Liver (tissue), 9 donors: ENCODE data around the gene FLT1. TPM values are rescaled to one million over a fixed set of nuclear protein-coding genes. Genes with fewer than 3 reads are reported as not detected.

Experiments used
- DNase-seq: peaks from one replicate; pipeline ENCODE4 v3.0.0-alpha.2; 2017; ENCODE audit warnings: low spot score
- H3K27ac ChIP-seq, 2 donors: one replicate each; pipeline ENCODE4 v1.7.0; 2013; ENCODE audit warnings: inconsistent platforms in 2 of 2, low read length in 2 of 2, control low read depth in 1 of 2, low read depth in 1 of 2, mild to moderate bottlenecking in 1 of 2
- H3K27me3 ChIP-seq, 4 donors: one replicate each; pipeline versions ENCODE4 v1.6.1 to v1.7.0; 2013; ENCODE audit warnings: low read length in 3 of 4, inconsistent platforms in 1 of 4, mild to moderate bottlenecking in 1 of 4, moderate library complexity in 1 of 4; ENCODE audit not compliant: control insufficient read depth in 4 of 4, insufficient read depth in 4 of 4
- H3K36me3 ChIP-seq, 4 donors: one replicate each; pipeline versions ENCODE4 v1.6.1 to v1.7.0; 2013; ENCODE audit warnings: low read length in 3 of 4, mild to moderate bottlenecking in 3 of 4, low read depth in 1 of 4, moderate library complexity in 1 of 4; ENCODE audit not compliant: control insufficient read depth in 4 of 4, insufficient read depth in 3 of 4
- H3K4me1 ChIP-seq, 4 donors: one replicate each; pipeline versions ENCODE4 v1.6.1 to v1.7.0; 2013; ENCODE audit warnings: low read length in 3 of 4, mild to moderate bottlenecking in 3 of 4, moderate library complexity in 1 of 4; ENCODE audit not compliant: control insufficient read depth in 4 of 4, insufficient read depth in 4 of 4
- H3K4me3 ChIP-seq, 3 donors: one replicate each; pipeline versions ENCODE4 v1.6.1 to v1.7.0; 2013; ENCODE audit warnings: low read length in 3 of 3, control low read depth in 1 of 3, low read depth in 1 of 3, mild to moderate bottlenecking in 1 of 3
- H3K9ac ChIP-seq, 2 donors: one replicate each; pipeline ENCODE4 v1.7.0; 2013; ENCODE audit warnings: low read length in 2 of 2, mild to moderate bottlenecking in 2 of 2, moderate library complexity in 2 of 2, control low read depth in 1 of 2, low read depth in 1 of 2
- H3K9me3 ChIP-seq, 4 donors: one replicate each; pipeline versions ENCODE4 v1.6.1 to v1.7.0; 2013; ENCODE audit warnings: low read length in 3 of 4; ENCODE audit not compliant: control insufficient read depth in 4 of 4
- ATF3 ChIP-seq: IDR thresholded peaks from 2 replicates; pipeline ENCODE4 v1.6.1; 2016; ENCODE audit warnings: antibody characterized with exemption
- CTCF ChIP-seq: fragments of 150-350 bp; IDR thresholded peaks from 2 replicates; pipeline ENCODE4 v1.5.1; 2017; ENCODE audit warnings: improper control_type of control experiment, low read depth, low read length; ENCODE audit not compliant: missing input control
- EGR1 ChIP-seq, 2 donors: IDR thresholded peaks; 2 replicates each; pipeline ENCODE4 v1.6.1; 2016 to 2018; ENCODE audit warnings: antibody characterized with exemption in 2 of 2, low read depth in 2 of 2
- FOXA1 ChIP-seq: IDR thresholded peaks from 2 replicates; pipeline ENCODE4 v1.6.1; 2016; ENCODE audit warnings: antibody characterized with exemption
- FOXA2 ChIP-seq: IDR thresholded peaks from 2 replicates; pipeline ENCODE4 v1.6.1; 2016; ENCODE audit warnings: antibody characterized with exemption
- GABPA ChIP-seq, 2 donors: IDR thresholded peaks in 1 of 2; conservative IDR thresholded peaks in 1 of 2; 2 replicates each; pipeline ENCODE4 v1.6.1; 2016; ENCODE audit warnings: antibody characterized with exemption in 2 of 2, mild to moderate bottlenecking in 1 of 2, moderate library complexity in 1 of 2
- HNF4A ChIP-seq, 2 donors: conservative IDR thresholded peaks; 2 replicates each; pipeline ENCODE4 v1.6.1; 2016; ENCODE audit warnings: antibody characterized with exemption in 2 of 2, mild to moderate bottlenecking in 2 of 2
- HNF4G ChIP-seq: IDR thresholded peaks from 2 replicates; pipeline ENCODE4 v1.6.1; 2016; ENCODE audit warnings: antibody characterized with exemption
- JUND ChIP-seq, 2 donors: IDR thresholded peaks; 2 replicates each; pipeline ENCODE4 v1.6.1; 2016; ENCODE audit warnings: antibody characterized with exemption in 2 of 2
- MAX ChIP-seq: IDR thresholded peaks from 2 replicates; pipeline ENCODE4 v1.6.1; 2016; ENCODE audit warnings: antibody characterized with exemption
- NR2F2 ChIP-seq: IDR thresholded peaks from 2 replicates; pipeline ENCODE4 v1.6.1; 2016; ENCODE audit warnings: antibody characterized with exemption
- RAD21 ChIP-seq, 2 donors: IDR thresholded peaks; 2 replicates each; pipeline ENCODE4 v1.6.1; 2016; ENCODE audit warnings: antibody characterized with exemption in 2 of 2, mild to moderate bottlenecking in 2 of 2
- REST ChIP-seq: IDR thresholded peaks from 2 replicates; pipeline ENCODE4 v1.6.1; 2016; ENCODE audit warnings: antibody characterized with exemption, mild to moderate bottlenecking
- RXRA ChIP-seq, 2 donors: IDR thresholded peaks; 2 replicates each; pipeline ENCODE4 v1.6.1; 2017 to 2018; ENCODE audit warnings: antibody characterized with exemption in 2 of 2, mild to moderate bottlenecking in 1 of 2
- SP1 ChIP-seq: IDR thresholded peaks from 2 replicates; pipeline ENCODE4 v1.6.1; 2018; ENCODE audit warnings: antibody characterized with exemption, mild to moderate bottlenecking
- TAF1 ChIP-seq: conservative IDR thresholded peaks from 2 replicates; pipeline ENCODE4 v1.6.1; 2016; ENCODE audit warnings: antibody characterized with exemption, mild to moderate bottlenecking
- YY1 ChIP-seq: IDR thresholded peaks from 2 replicates; pipeline ENCODE4 v1.6.1; 2016; ENCODE audit warnings: antibody characterized with exemption, mild to moderate bottlenecking
- ZBTB33 ChIP-seq: IDR thresholded peaks from 2 replicates; pipeline ENCODE4 v1.6.1; 2016; ENCODE audit warnings: antibody characterized with exemption
- WGBS: extraction: QIAGEN DNeasy Blood & Tissue Kit; methylation state at CpG from one replicate; pipeline ENCODE4 v1.1.7; 2013; 5-methylcytosine and 5-hydroxymethylcytosine counted together
- polyA plus RNA-seq, 2 donors: library from polyadenylated mRNA; stranded (reverse) in 1 of 2; unstranded in 1 of 2; fragments of 200-250 nt in 1 of 2; fragments of >200 nt in 1 of 2; fragmentation: Nextera tagmentation in 1 of 2; extraction: Ambion mirVana in 1 of 2; gene quantifications; one replicate each; pipeline versions ENCODE4 v1.2.1 to v1.2.3, GENCODE V29; 2013 to 2015
- total RNA-seq, 2 donors: library from RNA; depleted of rRNA; stranded (reverse); fragments of >200 nt; gene quantifications; one replicate each; pipeline ENCODE4 v1.2.3, GENCODE V29; 2014
- donor health status: healthy.
- donor health status: healthy.
- donor health status: healthy.
- donor health status: healthy.
- donor health status: healthy.

The FLT1 gene
- total and polyA plus RNA-seq, 4 donors: 4.1 to 19.7 (median 9.3) TPM

- WGBS: 55% methylated on average over 2 of the region's 2 CpGs
- Histone ChIP-seq H3K9ac (no peak overlapping the region), H3K9me3 (no peaks in the 10 kb centered on the region), H3K27ac (no peak overlapping the region), H3K27me3 (peaks cover 0 to 6% (median 0%) of the 10 kb centered on the region in 4 donors), H3K36me3 (no peaks in the 10 kb centered on the region), H3K4me1 (no peaks in the 10 kb centered on the region), H3K4me3 (no peak overlapping the region)
- TF ChIP-seq FOXA2 (no peak), SP1 (no peak), CTCF (no peak), REST (no peak), ATF3 (no peak), RXRA (IDR thresholded peaks at IDR 0.05) (no peak), RAD21 (IDR thresholded peaks at IDR 0.05) (no peak), EGR1 (IDR thresholded peaks at IDR 0.05; ENCODE audit: low read depth in 2 of 2) (no peak), NR2F2 (no peak), YY1 (no peak), HNF4A (conservative IDR thresholded peaks at IDR 0.05) (no peak), ZBTB33 (no peak), JUND (IDR thresholded peaks at IDR 0.05) (no peak), FOXA1 (no peak), GABPA (IDR thresholded peaks at IDR 0.05 in 1 of 2, conservative IDR thresholded peaks at IDR 0.05 in 1 of 2) (no peak), MAX (no peak), HNF4G (no peak), TAF1 (no peak)
- DNase-seq: no peak
Observed at GRCh38 chr13:28396053-28396452, 98.9 kb downstream of the FLT1 start.

GRCh38 chr13:28394422-28394821 is 100.5 kb downstream of the FLT1 start:
- H3K36me3 ChIP-seq: no peaks in the 10 kb centered on the region
- 76% methylated on average over 4 of the region's 4 CpGs for WGBS
- H3K4me1 ChIP-seq: no peaks in the 10 kb centered on the region
- H3K27ac ChIP-seq: no peak overlapping the region
- peaks cover 0 to 6% (median 0%) of the 10 kb centered on the region in 4 donors for H3K27me3 ChIP-seq
- no peak for TF ChIP-seq SP1
- no peak for TF ChIP-seq JUND (IDR thresholded peaks at IDR 0.05)
- no peak for TF ChIP-seq TAF1
- no peak for TF ChIP-seq MAX
- no peak for TF ChIP-seq NR2F2
- no peak for TF ChIP-seq HNF4A (conservative IDR thresholded peaks at IDR 0.05)
- no peak for TF ChIP-seq REST
- no peak for TF ChIP-seq FOXA1
- TF ChIP-seq EGR1 (IDR thresholded peaks at IDR 0.05; ENCODE audit: low read depth in 2 of 2): no peak
- H3K9ac ChIP-seq: no peak overlapping the region
- no peak overlapping the region for H3K4me3 ChIP-seq
- no peak for DNase-seq
- no peaks in the 10 kb centered on the region for H3K9me3 ChIP-seq
